Activated CD4-positive, alpha-beta T cell treated with anti-CD3 and anti-CD28 coated beads for 48 hours (primary cell): Measurements from ENCODE around the gene ARF1.

Experiments
- DNase-seq: peaks from one replicate; pipeline ENCODE4 v3.0.0-alpha.2; 2020

The ARF1 gene

GRCh38 chr1:228050571-228051231, 31.8 kb upstream of the ARF1 start:
- no peak for DNase-seq

GRCh38 chr1:228058172-228058948, 24.1 kb upstream of the ARF1 start:
- DNase-seq = no peak

- DNase-seq = peak; percentile 53
Observed at GRCh38 chr1:228058949-228059633, 23.4 kb upstream of the ARF1 start.

DNA sequence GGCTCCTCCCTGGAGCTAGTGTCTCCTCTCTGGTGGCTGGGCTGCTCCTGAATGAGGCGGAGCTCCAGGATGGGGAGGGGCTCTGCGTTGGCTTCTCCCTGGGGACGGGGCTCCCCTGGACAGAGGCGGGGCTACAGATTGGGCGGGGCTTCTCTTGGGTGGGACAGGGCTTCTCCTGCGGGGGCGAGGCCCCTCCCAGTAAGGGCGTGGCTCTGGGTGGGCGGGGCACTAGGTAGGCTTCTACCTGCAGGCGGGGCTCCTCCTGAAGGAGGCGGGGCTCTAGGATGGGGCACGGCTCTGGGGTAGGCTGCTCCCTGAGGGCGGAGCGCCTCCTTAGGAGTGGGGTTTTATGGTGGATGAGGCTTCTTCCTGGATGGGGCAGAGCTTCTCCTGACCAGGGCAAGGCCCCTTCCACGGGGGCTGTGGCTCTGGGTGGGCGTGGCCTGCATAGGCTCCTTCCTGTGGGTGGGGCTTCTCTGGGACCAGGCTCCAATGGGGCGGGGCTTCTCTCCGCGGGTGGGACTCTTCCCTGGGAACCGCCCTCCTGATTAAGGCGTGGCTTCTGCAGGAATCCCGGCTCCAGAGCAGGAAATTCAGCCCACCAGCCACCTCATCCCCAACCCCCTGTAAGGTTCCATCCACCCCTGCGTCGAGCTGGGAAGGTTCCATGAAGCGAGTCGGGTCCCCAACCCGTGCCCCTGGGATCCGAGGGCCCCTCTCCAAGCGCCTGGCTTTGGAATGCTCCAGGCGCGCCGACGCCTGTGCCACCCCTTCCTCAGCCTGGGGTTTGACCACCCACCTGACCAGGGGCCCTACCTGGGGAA, 22.7 kb upstream of the ARF1 start:
- DNase-seq = peak; percentile 92

DNA sequence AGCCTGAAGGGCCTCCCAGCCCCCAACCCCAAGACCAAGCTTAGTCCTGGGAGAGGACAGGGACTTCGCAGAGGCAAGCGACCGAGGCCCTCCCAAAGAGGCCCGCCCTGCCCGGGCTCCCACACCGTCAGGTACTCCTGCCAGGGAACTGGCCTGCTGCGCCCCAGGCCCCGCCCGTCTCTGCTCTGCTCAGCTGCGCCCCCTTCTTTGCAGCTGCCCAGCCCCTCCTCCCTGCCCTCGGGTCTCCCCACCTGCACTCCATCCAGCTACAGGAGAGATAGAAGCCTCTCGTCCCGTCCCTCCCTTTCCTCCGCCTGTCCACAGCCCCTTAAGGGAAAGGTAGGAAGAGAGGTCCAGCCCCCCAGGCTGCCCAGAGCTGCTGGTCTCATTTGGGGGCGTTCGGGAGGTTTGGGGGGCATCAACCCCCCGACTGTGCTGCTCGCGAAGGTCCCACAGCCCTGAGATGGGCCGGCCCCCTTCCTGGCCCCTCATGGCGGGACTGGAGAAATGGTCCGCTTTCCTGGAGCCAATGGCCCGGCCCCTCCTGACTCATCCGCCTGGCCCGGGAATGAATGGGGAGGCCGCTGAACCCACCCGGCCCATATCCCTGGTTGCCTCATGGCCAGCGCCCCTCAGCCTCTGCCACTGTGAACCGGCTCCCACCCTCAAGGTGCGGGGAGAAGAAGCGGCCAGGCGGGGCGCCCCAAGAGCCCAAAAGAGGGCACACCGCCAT, 21.9 kb upstream of the ARF1 start:
- no peak for DNase-seq

- no peak for DNase-seq
Observed at GRCh38 chr1:228061411-228062084, 21.0 kb upstream of the ARF1 start.

GRCh38 chr1:228062085-228062791, 20.3 kb upstream of the ARF1 start:
- no peak for DNase-seq

- no peak for DNase-seq
Observed at GRCh38 chr1:228062812-228063211, 19.7 kb upstream of the ARF1 start.

DNA sequence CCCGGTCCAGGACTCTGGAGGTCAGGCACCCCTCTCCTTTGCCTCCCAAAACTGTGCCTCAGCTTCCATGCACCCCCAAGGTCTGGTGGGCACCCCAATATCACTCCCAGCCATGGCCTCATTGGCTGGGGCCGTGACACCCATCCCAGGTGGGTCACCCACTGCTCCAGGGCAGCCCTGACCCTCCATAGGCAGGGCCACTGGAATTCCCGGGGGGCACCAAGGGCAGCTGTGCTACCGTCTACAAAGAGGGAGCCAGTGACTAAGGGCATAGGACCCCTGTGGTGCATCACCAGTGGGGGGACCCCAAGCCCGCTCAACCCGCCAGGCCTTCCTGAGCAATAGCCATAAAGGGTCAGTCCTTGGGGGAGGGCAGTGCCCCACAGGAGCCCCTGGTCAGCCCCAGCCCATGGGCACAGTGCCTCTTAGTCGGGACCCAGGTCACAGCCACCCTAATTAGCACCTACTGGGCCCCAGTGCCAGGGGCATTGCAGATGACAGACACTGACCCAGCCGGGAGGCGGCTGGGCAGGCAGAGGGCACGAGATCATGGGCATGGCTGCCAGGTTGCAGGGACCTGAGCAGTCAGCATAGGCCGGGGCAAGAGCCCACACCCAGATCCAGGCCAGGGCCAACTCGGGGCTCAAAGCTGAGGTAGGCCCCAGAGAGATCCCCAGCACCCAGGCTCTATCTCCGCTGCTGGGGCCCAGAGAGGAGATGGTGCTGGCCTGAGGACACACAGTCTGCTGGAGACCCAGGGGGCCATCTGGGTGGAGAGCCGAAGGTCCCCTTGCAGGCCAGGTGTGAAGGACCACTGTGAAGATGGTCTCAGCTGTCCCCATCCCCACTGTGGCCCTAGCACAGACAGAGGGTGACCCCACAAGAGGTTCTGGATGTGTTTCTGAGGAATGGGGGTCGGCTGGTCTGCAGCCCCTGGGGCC, 19.0 kb upstream of the ARF1 start:
- DNase-seq = no peak

DNA sequence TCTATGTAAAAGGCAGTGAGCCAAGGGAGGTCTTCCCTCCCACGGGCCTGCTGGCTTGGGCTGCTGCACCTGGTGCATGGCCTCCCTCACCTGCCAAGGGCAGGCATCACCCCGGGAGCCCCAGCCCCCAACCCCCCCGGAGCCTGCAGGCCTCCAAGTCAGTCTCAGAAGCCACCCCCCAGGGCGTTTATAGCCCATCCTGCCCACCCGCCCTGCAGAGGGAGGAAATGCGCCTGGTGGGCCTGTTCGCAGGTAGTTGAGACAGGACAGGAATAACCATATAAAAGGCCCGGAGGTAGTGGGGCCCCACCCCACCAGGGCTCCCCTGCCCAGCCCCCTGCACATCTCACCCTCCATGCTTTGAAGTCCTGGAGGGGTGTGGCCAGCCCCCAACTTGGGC, 18.2 kb upstream of the ARF1 start:
- DNase-seq = no peak

DNA sequence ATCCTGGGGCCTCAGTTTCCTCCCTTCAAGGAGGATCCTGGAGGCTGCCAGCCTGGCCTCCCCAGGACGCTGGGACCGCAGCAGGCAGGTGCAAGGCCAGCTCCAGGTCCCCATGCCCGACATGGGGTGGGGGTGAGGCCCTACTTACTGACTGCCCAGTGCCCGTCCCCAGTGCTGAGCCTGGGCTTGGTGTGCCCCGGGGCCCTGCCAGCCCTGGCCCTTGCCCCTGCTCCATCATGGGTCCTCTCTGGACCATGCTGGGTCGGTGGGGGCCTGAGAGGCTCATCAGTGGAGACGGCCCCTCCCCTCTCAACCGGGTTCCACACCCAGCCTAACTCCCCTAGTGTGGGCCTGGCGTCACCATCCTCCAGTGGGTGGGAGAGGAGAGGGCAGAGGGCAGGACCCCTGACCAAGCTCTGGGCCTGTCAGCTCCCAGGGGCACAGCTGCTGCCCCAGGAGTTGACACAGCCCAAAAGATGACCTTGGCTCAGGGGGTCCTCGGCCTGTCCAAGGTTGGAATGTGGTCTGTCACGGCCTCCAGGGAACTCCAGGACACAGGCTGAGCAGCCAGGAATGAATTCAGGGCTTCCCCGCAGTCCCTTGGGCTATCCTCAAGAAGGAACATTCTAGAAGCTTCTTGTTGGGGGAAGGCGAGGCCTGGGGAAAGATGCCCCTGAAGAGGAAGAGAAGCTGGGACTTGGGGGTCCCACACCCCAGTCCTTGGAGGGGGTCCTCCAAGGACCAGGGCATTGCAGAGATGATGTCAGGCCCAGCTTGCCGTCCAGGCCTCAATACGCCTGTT, 17.6 kb upstream of the ARF1 start:
- DNase-seq = no peak

- no peak for DNase-seq
Observed at GRCh38 chr1:228065543-228066347, 16.8 kb upstream of the ARF1 start.

- DNase-seq = no peak
Observed at GRCh38 chr1:228066416-228066815, 16.1 kb upstream of the ARF1 start.

GRCh38 chr1:228066891-228067654, 15.4 kb upstream of the ARF1 start:
- no peak for DNase-seq

DNA sequence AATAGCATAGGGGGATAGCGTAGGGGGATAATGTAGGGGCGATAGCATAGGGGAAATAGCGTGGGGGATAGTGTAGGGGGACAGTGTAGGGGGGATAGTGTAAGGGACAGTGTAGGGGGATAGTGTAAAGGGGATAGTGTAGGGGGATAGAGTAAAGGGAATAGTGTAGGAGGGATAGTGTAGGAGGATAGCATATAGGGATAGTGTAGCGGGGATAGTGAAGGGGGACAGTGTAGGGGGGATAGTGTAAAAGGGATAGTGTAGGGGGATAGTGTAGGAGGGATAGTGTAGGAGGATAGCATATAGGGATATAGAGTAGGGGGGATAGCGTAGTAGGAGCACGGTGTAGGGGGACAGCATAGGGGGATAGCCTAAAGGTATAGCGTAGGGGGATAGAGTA, 14.1 kb upstream of the ARF1 start:
- no peak for DNase-seq

- no peak for DNase-seq
Observed at GRCh38 chr1:228070173-228070572, 12.3 kb upstream of the ARF1 start.

GRCh38 chr1:228070851-228071250, 11.7 kb upstream of the ARF1 start:
- no peak for DNase-seq
